KMS-11 (cell line): ENCODE measurements around the gene DMD.

Experiments used
- H2AFZ ChIP-seq: fragments of 200-600 bp; sonication (generic); 2 replicates; pipeline ENCODE4 v1.6.1; 2016; ENCODE audit warnings: antibody characterized with exemption, mixed run types, low read depth
- H3K27ac ChIP-seq: fragments of 200-600 bp; sonication (generic); 2 replicates; pipeline ENCODE4 v1.6.1; 2016; ENCODE audit warnings: mild to moderate bottlenecking, mixed run types
- H3K27me3 ChIP-seq: fragments of 200-600 bp; sonication (generic); 2 replicates; pipeline ENCODE4 v1.6.1; 2017; ENCODE audit warnings: mild to moderate bottlenecking, low read depth, mixed run types, moderate library complexity; ENCODE audit not compliant: insufficient read depth
- H3K36me3 ChIP-seq: fragments of 200-600 bp; sonication (generic); 2 replicates; pipeline ENCODE4 v1.6.1; 2017; ENCODE audit warnings: mild to moderate bottlenecking, mixed run types; ENCODE audit not compliant: insufficient read depth
- H3K4me1 ChIP-seq: fragments of 200-600 bp; sonication (generic); 2 replicates; pipeline ENCODE4 v1.6.1; 2016; ENCODE audit warnings: mild to moderate bottlenecking, low read depth, mixed run types; ENCODE audit not compliant: poor library complexity, severe bottlenecking
- H3K4me2 ChIP-seq: fragments of 200-600 bp; sonication (generic); 2 replicates; pipeline ENCODE4 v1.7.0; 2016; ENCODE audit warnings: mild to moderate bottlenecking, mixed run types
- H3K4me3 ChIP-seq: fragments of 200-600 bp; sonication (generic); IDR thresholded peaks from 2 replicates; pipeline ENCODE4 v1.6.1; 2017; ENCODE audit warnings: low read depth, low read length, mixed read lengths; ENCODE audit not compliant: insufficient read depth
- H3K79me2 ChIP-seq: fragments of 200-600 bp; sonication (generic); 2 replicates; pipeline ENCODE4 v1.6.1; 2016; ENCODE audit warnings: low read depth, mixed run types; ENCODE audit not compliant: insufficient read depth
- H3K9ac ChIP-seq: fragments of 200-600 bp; sonication (generic); 2 replicates; pipeline ENCODE4 v1.6.1; 2016; ENCODE audit warnings: mild to moderate bottlenecking, mixed run types
- H4K20me1 ChIP-seq: fragments of 200-600 bp; sonication (generic); 2 replicates; pipeline ENCODE4 v1.6.1; 2016; ENCODE audit warnings: mild to moderate bottlenecking, mixed run types; ENCODE audit not compliant: insufficient read depth
- TF ChIP-seq, protein P1 (sequence below): fragments of 200-600 bp; sonication (generic); conservative IDR thresholded peaks from 2 replicates; pipeline ENCODE4 v1.6.1; 2017; ENCODE audit warnings: low read depth, mild to moderate bottlenecking, antibody characterized with exemption, low read length, moderate library complexity, mixed read lengths

Gene DMD

DNA sequence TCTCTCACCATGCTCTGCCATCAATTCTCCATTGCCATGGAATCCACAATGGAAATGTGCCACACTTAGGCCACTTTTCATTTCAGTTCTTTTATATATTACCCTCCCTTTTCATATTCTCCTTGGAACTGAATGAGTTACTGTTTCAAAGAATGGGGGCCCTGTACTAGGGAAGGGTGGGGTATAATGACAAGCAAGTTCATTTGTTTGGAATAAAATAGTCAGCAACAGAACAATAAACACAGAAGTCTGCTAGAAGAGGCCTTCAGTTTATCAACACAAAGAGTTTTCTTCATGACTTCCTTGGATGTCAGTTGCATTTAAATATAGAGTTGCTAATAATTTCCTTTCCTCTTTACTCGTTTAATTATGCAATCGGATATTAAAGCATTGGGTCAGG lies 1661.2 kb downstream of the DMD start:
- Histone ChIP-seq H3K4me1 (no peaks in the 10 kb centered on the region), H3K4me3 (no peak overlapping the region), H3K79me2 (no peaks in the 10 kb centered on the region), H3K4me2 (no peak overlapping the region), H2AFZ (no peak overlapping the region), H3K9ac (no peak overlapping the region), H3K36me3 (no peaks in the 10 kb centered on the region), H3K27ac (no peak overlapping the region), H4K20me1 (no peaks in the 10 kb centered on the region), H3K27me3 (no peaks in the 10 kb centered on the region)
- TF ChIP-seq, protein P1, sequence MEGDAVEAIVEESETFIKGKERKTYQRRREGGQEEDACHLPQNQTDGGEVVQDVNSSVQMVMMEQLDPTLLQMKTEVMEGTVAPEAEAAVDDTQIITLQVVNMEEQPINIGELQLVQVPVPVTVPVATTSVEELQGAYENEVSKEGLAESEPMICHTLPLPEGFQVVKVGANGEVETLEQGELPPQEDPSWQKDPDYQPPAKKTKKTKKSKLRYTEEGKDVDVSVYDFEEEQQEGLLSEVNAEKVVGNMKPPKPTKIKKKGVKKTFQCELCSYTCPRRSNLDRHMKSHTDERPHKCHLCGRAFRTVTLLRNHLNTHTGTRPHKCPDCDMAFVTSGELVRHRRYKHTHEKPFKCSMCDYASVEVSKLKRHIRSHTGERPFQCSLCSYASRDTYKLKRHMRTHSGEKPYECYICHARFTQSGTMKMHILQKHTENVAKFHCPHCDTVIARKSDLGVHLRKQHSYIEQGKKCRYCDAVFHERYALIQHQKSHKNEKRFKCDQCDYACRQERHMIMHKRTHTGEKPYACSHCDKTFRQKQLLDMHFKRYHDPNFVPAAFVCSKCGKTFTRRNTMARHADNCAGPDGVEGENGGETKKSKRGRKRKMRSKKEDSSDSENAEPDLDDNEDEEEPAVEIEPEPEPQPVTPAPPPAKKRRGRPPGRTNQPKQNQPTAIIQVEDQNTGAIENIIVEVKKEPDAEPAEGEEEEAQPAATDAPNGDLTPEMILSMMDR: no peak

DNA sequence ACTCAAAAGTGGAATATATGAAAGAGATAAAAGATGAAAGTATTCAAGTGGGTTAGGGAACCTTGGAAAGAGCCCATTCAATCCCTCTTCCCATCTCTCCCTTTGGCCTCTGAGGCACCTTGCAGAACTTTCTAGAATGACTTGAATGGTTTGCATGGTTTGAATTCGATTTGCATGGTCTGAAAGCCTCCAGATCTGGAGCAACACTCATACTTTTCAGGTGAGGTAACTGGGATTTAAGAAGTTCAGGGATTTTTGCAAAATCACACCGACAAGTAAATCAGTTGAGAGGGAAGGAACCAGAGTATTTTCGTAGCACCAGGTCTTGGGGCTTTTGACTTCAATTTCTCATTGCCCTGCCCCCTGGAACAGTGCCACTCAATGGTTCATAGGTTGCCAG lies 1663.5 kb downstream of the DMD start:
- no peak overlapping the region for H3K27ac ChIP-seq
- H3K4me2 ChIP-seq: no peak overlapping the region
- no peak overlapping the region for H2AFZ ChIP-seq
- H3K4me3 ChIP-seq: no peak overlapping the region
- TF ChIP-seq, protein P1: no peak
- no peaks in the 10 kb centered on the region for H3K79me2 ChIP-seq
- H3K4me1 ChIP-seq: no peaks in the 10 kb centered on the region
- H4K20me1 ChIP-seq: no peaks in the 10 kb centered on the region
- H3K9ac ChIP-seq: no peak overlapping the region
- no peaks in the 10 kb centered on the region for H3K36me3 ChIP-seq
- no peaks in the 10 kb centered on the region for H3K27me3 ChIP-seq

DNA sequence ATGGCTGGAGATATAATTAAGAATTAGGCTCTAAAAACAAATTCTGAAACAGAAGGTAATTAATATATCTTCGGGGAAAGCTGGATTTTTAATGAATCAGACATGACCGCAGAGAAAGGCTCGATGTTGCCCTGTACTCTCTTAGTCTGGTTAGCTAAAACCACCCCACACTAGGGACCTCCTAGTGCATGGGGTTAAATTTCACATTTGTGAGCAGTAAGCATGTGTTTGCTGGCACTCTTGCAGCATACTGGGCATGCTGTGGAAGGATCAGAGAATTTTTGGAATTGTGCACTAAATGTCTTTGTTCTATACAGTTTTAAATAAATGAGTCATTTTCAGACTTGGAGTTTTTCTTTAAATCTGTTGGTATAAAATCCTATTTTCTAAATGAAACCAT lies 1663.9 kb downstream of the DMD start:
- H3K4me2 ChIP-seq: no peak overlapping the region
- no peaks in the 10 kb centered on the region for H3K27me3 ChIP-seq
- H3K9ac ChIP-seq: no peak overlapping the region
- H4K20me1 ChIP-seq: no peaks in the 10 kb centered on the region
- no peak overlapping the region for H3K27ac ChIP-seq
- no peaks in the 10 kb centered on the region for H3K36me3 ChIP-seq
- no peak overlapping the region for H2AFZ ChIP-seq
- H3K4me3 ChIP-seq: no peak overlapping the region
- H3K79me2 ChIP-seq: no peaks in the 10 kb centered on the region
- H3K4me1 ChIP-seq: no peaks in the 10 kb centered on the region
- TF ChIP-seq, protein P1: no peak

DNA sequence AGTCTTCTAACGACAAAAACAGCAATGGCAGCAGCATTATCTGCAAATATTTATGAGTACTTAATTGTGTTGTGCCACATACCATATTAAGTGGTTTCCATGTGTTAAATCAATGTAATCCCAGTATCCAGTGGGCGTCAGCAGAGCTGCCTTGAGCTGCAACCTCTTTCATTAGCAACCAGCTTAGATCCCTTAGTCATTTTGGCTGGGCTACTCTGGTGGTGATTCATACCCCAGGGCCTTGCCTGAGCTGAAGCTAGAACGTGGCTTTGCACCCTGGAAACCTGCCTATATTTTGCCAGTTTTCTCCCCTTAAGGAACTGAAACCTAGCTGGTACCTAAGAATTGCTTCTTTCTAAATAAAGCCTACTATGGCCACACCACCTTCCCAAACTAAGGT lies 1665.2 kb downstream of the DMD start:
- TF ChIP-seq, protein P1: no peak
- no peak overlapping the region for H3K4me3 ChIP-seq
- no peaks in the 10 kb centered on the region for H4K20me1 ChIP-seq
- no peaks in the 10 kb centered on the region for H3K36me3 ChIP-seq
- no peaks in the 10 kb centered on the region for H3K4me1 ChIP-seq
- H3K4me2 ChIP-seq: no peak overlapping the region
- H3K9ac ChIP-seq: no peak overlapping the region
- no peaks in the 10 kb centered on the region for H3K27me3 ChIP-seq
- no peak overlapping the region for H2AFZ ChIP-seq
- no peaks in the 10 kb centered on the region for H3K79me2 ChIP-seq
- H3K27ac ChIP-seq: no peak overlapping the region

DNA sequence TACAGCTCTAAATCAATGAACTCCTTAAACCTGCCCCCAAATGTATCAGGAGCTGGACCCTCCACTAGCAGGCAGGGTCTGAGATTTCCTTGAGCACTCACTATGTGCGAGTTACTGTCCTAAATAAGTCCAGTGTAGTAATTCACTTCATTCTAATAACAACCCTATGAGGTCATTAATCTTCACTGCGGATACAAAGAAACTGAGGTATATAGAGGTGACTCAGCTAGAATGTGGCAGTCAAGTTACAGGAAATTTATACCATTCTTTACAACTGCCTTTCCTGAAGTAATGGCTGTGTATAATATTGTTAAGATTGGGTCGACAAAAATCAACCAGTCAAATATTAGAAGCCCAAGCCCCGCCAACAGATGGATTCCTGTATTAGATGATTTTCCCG lies 1665.6 kb downstream of the DMD start:
- H3K9ac ChIP-seq: no peak overlapping the region
- no peak overlapping the region for H3K4me3 ChIP-seq
- H4K20me1 ChIP-seq: no peaks in the 10 kb centered on the region
- no peaks in the 10 kb centered on the region for H3K4me1 ChIP-seq
- H3K4me2 ChIP-seq: no peak overlapping the region
- no peak overlapping the region for H3K27ac ChIP-seq
- H3K79me2 ChIP-seq: no peaks in the 10 kb centered on the region
- no peaks in the 10 kb centered on the region for H3K27me3 ChIP-seq
- TF ChIP-seq, protein P1: no peak
- no peaks in the 10 kb centered on the region for H3K36me3 ChIP-seq
- no peak overlapping the region for H2AFZ ChIP-seq
